K562 (cell line): ENCODE data around the gene MKRN2OS. TPM values are rescaled to one million over a fixed set of nuclear protein-coding genes. Genes with fewer than 3 reads are reported as not detected.

Experiments used
- ATAC-seq: fragments of 200-7000 bp; cut with Tn5 transposase; 3 replicates; pipeline ENCODE4 v1.9.1; 2020; ENCODE audit warnings: moderate library complexity
- BruUV-seq: library from RNA; stranded (reverse); fragments of 400-500 nt; replicated peaks from 2 replicates; lab custom pipeline; 2021; lab: Mats Ljungman, UMichigan
- CTCF ChIA-PET: fragments of 300-600 bp; formaldehyde crosslinking; extraction: SDS; loops from one replicate; lab custom pipeline; 2021; ENCODE audit warnings: low intra/inter-chr PET ratio; lab: Yijun Ruan, JAX
- POLR2A ChIA-PET: fragments of 300-600, 350-650 bp; sonication (Branson Sonifier 250); formaldehyde crosslinking; extraction: SDS; loops from one replicate; lab custom pipeline; 2021; ENCODE audit warnings: antibody characterized with exemption, inconsistent platforms; lab: Yijun Ruan, JAX
- DNase-seq, 4 experiments: peaks; one replicate each; pipeline versions ENCODE4 v3.0.0 to v3.0.0-alpha.2; 2011 to 2018; ENCODE audit warnings: low spot score in 3 of 4, mixed read lengths in 3 of 4; ENCODE audit errors: extremely low read depth in 1 of 4
- FAIRE-seq: peaks from 2 replicates; lab custom pipeline; 2011; peaks lifted over from hg19 to GRCh38; lab: Jason Lieb, UNC
- H2AFZ ChIP-seq: 2 replicates; pipeline ENCODE4 v1.6.0; 2011; ENCODE audit warnings: low read depth, low read length, control low read depth, inconsistent platforms
- H3K27ac ChIP-seq: fragments of 200-600 bp; 3 replicates; pipeline ENCODE4 v1.8.0; 2011; ENCODE audit warnings: low read depth, mild to moderate bottlenecking, control low read depth, inconsistent platforms, low read length, moderate library complexity, mixed read lengths; ENCODE audit errors: extremely low read depth
- H3K27me3 ChIP-seq, 2 experiments: fragments of 300-600 bp in 1 of 2; 2 replicates in 1 of 2; 3 replicates in 1 of 2; pipeline versions ENCODE4 v1.6.0 to v1.8.0; 2011; ENCODE audit warnings: inconsistent platforms in 2 of 2, low read length in 2 of 2, mild to moderate bottlenecking in 1 of 2, mixed read lengths in 1 of 2, moderate library complexity in 1 of 2; ENCODE audit not compliant: control insufficient read depth in 2 of 2, insufficient read depth in 2 of 2
- H3K36me3 ChIP-seq: fragments of 300-600 bp; 3 replicates; pipeline ENCODE4 v1.8.0; 2011; ENCODE audit warnings: mild to moderate bottlenecking, low read length, inconsistent platforms; ENCODE audit not compliant: control insufficient read depth, insufficient read depth
- H3K4me1 ChIP-seq, 2 experiments: fragments of 200-600 bp in 1 of 2; replicated peaks in 1 of 2; 2 replicates in 1 of 2; 3 replicates in 1 of 2; pipeline versions ENCODE4 v1.5.1 to v1.8.0; 2011; ENCODE audit warnings: inconsistent platforms in 2 of 2, low read length in 2 of 2, mild to moderate bottlenecking in 1 of 2, mixed read lengths in 1 of 2, moderate library complexity in 1 of 2; ENCODE audit not compliant: control insufficient read depth in 2 of 2, insufficient read depth in 2 of 2
- H3K4me2 ChIP-seq: 2 replicates; pipeline ENCODE4 v1.6.1; 2011; ENCODE audit warnings: low read length, control low read depth, inconsistent platforms, mixed read lengths; ENCODE audit not compliant: insufficient read depth
- H3K4me3 ChIP-seq: fragments of 200-600 bp; sonication (generic), shearing (Covaris generic); 2 replicates; pipeline ENCODE4 v1.5.1; 2016; ENCODE audit warnings: control low read depth, inconsistent platforms
- H3K79me2 ChIP-seq: fragments of 200-600 bp; 3 replicates; pipeline ENCODE4 v1.8.0; 2011; ENCODE audit warnings: low read length, inconsistent platforms; ENCODE audit not compliant: control insufficient read depth, insufficient read depth
- H3K9ac ChIP-seq, 2 experiments: 2 replicates each; pipeline versions ENCODE4 v1.6.0 to v1.6.1; 2011; ENCODE audit warnings: low read depth in 2 of 2, low read length in 2 of 2, control low read depth in 1 of 2, inconsistent platforms in 1 of 2, mild to moderate bottlenecking in 1 of 2, mixed read lengths in 1 of 2; ENCODE audit not compliant: insufficient read depth in 1 of 2
- H3K9me1 ChIP-seq: one replicate; pipeline ENCODE4 v1.6.0; 2011; ENCODE audit warnings: inconsistent platforms, mild to moderate bottlenecking, low read length, moderate library complexity; ENCODE audit not compliant: control insufficient read depth, insufficient read depth
- H3K9me3 ChIP-seq: replicated peaks from 2 replicates; pipeline ENCODE4 v1.5.1; 2011; ENCODE audit warnings: low read depth, low read length, inconsistent platforms; ENCODE audit not compliant: control insufficient read depth, insufficient read depth
- H4K20me1 ChIP-seq: replicated peaks from 2 replicates; pipeline ENCODE4 v1.6.1; 2011; ENCODE audit warnings: low read length, inconsistent platforms, mixed read lengths; ENCODE audit not compliant: control insufficient read depth, insufficient read depth
- CEBPG ChIP-seq, 3 experiments: fragments of 200-800 bp in 1 of 3; sonication (Bioruptor generic) in 1 of 3; sonication (generic) in 1 of 3; formaldehyde crosslinking in 1 of 3; IDR thresholded peaks in 2 of 3; conservative IDR thresholded peaks in 1 of 3; 2 replicates each; pipeline versions ENCODE4 v1.6.1 to v1.8.0; 2016 to 2022; ENCODE audit warnings: missing compliant biosample characterization in 2 of 3, missing genetic modification characterization in 2 of 3, mild to moderate bottlenecking in 1 of 3, missing genetic modification reagents in 1 of 3
- POLR2AphosphoS5 ChIP-seq: IDR thresholded peaks from 2 replicates; pipeline ENCODE4 v1.6.1; 2011; ENCODE audit warnings: mild to moderate bottlenecking, low read depth, low read length, moderate library complexity; ENCODE audit not compliant: control insufficient read depth, insufficient read depth
- RBBP5 ChIP-seq: fragments of 200-600 bp; sonication (generic); IDR thresholded peaks from 2 replicates; pipeline ENCODE4 v1.6.1; 2012; ENCODE audit warnings: borderline replicate concordance, mild to moderate bottlenecking, low read length, control low read depth, inconsistent platforms; ENCODE audit not compliant: insufficient read depth, poor library complexity, severe bottlenecking
- WGBS: fragments of 100-300 bp; shearing (Covaris generic); methylation state at CpG from one replicate; pipeline ENCODE4 v1.1.6; 2016; ENCODE audit warnings: low coverage, mixed read lengths; ENCODE audit not compliant: insufficient coverage; ENCODE audit errors: missing lambda C conversion rate; 5-methylcytosine and 5-hydroxymethylcytosine counted together
- in situ Hi-C: fragments of 300-500 bp; cut with MboI; formaldehyde crosslinking; loops from 4 replicates; pipeline ENCODE4 v1.15.0; 2018; ENCODE audit warnings: inconsistent platforms, mixed read lengths
- intact Hi-C: fragments of 100-400 bp; cut with micrococcal nuclease; formaldehyde crosslinking; loops from 2 replicates; pipeline ENCODE4 v1.14.2; 2022
- polyA plus RNA-seq, 8 experiments: library from polyadenylated mRNA; depleted of rRNA in 4 of 8; stranded (reverse) in 5 of 8; unstranded in 3 of 8; fragments of >200 nt; fragmentation: Nextera tagmentation in 2 of 8; fragmentation: Illumina TruSeq in 1 of 8; extraction: Ambion mirVana in 2 of 8; extraction: Trizol in 1 of 8; gene quantifications; 2 replicates each; pipeline versions ENCODE4 v1.2.1 to v1.2.3, GENCODE V29; 2011 to 2014; ENCODE audit warnings: inconsistent platforms in 1 of 8, missing spikeins in 1 of 8
- total RNA-seq, 7 experiments: library from RNA; depleted of rRNA in 6 of 7; stranded (reverse); fragments of >200 nt in 6 of 7; fragmentation: Illumina TruSeq in 2 of 7; extraction: Trizol in 2 of 7; gene quantifications; 2 replicates each; pipeline versions ENCODE4 v1.2.1 to v1.2.3, GENCODE V29; 2011 to 2021; ENCODE audit warnings: low replicate concordance in 1 of 7

Gene MKRN2OS
- total and polyA plus RNA-seq, 9 of the 15 experiments (the other 6 are each of a cell fraction or from before 2014, with no cell fraction given) = 0.11 to 0.27 (median 0.17) TPM; not detected in 6

- Histone ChIP-seq H3K4me1 (no peaks in the 10 kb centered on the region), H3K9me1 (no peaks in the 10 kb centered on the region), H3K27ac (no peak overlapping the region), H3K27me3 (no peaks in the 10 kb centered on the region), H3K9ac (no peak overlapping the region), H3K9me3 (no peaks in the 10 kb centered on the region), H3K79me2 (no peaks in the 10 kb centered on the region; the same call in 2 of the 3 replicates), H2AFZ (no peak overlapping the region), H3K4me2 (no peak overlapping the region), H3K4me3 (no peak overlapping the region), H3K36me3 (peaks cover 96% of the 10 kb centered on the region), H4K20me1 (peaks cover 15% of the 10 kb centered on the region; the same call in 1 of the 2 replicates)
- FAIRE-seq (no peak), DNase-seq (no peak), ATAC-seq (no peak)
- CTCF ChIA-PET = no interaction called here
- TF ChIP-seq RBBP5 (no peak), POLR2AphosphoS5 (0 out of 2 replicates have a peak, but pooled peaks have one; percentile 30), CEBPG (CRISPR knock-in tag; IDR thresholded peaks at IDR 0.05) (no peak), CEBPG (tag; conservative IDR thresholded peaks at IDR 0.05 in 1 of 2, IDR thresholded peaks at IDR 0.05 in 1 of 2) (0 out of 4 replicates have a peak, but pooled peaks of 1 of the 2 experiments have one; percentile 14)
- BruUV-seq = no TSS peak
- WGBS = 91% methylated on average over 7 of the region's 7 CpGs
- POLR2A ChIA-PET = interaction anchor here (1.0 to 1.3 kb wide), 2 partner anchors 11 kb away, joined by 3 to 4 read pairs; no protein-coding TSS in a partner anchor
- in situ Hi-C loops (no loop called here), intact Hi-C loops (no loop called here)
These were observed 43.0 kb upstream of the MKRN2OS start for GRCh38 chr3:12588039-12589009.
